HG03135 (cell line): ENCODE results near the gene P2RY2.
"Not testable (repeated sequence)": the region's sequence is repeated elsewhere in the genome, so short reads cannot be mapped to it uniquely, and the experiment has no call there.

Source experiments
- ATAC-seq: cut with Tn5 transposase; IDR thresholded peaks from one replicate; pipeline ENCODE4 v1.9.1; 2021; ENCODE audit warnings: mild to moderate bottlenecking, moderate library complexity; ENCODE audit not compliant: unreplicated experiment

Gene P2RY2

GRCh38 chr11:73187854-73188253, 30.2 kb upstream of the P2RY2 start:
- no peak for ATAC-seq

DNA sequence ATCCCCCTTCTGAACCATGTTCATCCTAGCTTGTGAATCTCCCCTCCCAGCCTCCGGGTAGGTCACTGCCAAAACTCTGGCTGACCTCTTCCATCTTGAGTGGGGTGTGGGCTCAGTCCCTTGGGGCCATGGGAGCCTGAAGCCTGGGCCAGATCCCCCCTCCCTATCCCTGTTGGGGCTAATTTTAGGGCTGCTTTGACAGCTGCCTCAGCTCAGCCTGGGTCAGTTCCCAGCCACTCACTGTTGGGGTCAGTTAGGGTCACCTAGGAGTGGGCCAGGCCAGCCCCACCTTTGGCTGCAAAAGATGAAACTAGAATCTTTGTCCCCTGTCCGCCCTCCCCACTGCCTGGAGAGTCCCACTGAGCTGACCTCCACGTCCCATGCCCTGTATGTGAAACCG, 29.8 kb upstream of the P2RY2 start:
- ATAC-seq, result no peak

DNA sequence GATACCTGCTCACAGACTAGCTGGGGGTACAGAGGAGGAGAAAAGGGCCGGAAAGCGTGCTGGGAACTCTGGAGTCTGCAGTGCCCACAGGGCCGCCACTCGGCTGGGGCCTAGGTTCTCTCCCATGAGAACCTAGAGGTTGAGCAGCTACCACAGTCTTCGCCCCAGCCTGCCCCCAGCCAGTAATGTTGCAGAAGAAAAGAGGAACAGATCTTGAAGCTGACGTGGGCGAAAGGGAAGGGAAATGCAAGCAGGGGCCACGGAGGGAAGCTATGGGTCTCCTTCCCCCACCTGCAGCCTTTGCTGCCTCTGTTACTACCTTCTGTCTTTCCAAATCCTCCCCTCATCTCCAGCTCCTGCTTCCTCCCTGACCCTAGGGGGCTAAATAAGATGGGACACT, 28.8 kb upstream of the P2RY2 start:
- ATAC-seq, result no peak

- no peak for ATAC-seq
These were observed 28.1 kb upstream of the P2RY2 start for GRCh38 chr11:73189723-73190556.

GRCh38 chr11:73190557-73190885, 27.6 kb upstream of the P2RY2 start:
- no peak for ATAC-seq

DNA sequence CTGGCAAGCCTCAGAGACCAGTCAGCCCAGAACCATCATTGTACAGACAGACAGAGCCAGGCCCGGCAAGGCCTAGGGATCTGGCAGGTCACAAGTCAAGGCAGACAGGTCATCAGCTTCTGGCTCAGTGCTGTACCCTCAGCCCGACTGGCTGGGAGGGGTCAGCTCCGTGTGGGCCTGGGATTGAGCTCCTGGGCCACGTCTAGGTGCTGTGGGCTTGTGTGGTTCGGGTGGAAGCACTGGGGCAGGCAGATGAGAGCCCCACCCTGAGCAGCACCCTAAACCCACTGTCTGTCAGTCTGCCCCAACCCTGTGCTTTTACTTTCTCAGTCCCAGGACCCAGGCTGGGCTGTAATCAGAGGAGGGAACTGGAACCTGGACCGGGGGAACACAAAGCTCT, 26.9 kb upstream of the P2RY2 start:
- ATAC-seq, result no peak

GRCh38 chr11:73192272-73192671, 25.8 kb upstream of the P2RY2 start:
- ATAC-seq, result no peak

- ATAC-seq, result no peak
These were observed 24.6 kb upstream of the P2RY2 start for GRCh38 chr11:73193251-73194033.

DNA sequence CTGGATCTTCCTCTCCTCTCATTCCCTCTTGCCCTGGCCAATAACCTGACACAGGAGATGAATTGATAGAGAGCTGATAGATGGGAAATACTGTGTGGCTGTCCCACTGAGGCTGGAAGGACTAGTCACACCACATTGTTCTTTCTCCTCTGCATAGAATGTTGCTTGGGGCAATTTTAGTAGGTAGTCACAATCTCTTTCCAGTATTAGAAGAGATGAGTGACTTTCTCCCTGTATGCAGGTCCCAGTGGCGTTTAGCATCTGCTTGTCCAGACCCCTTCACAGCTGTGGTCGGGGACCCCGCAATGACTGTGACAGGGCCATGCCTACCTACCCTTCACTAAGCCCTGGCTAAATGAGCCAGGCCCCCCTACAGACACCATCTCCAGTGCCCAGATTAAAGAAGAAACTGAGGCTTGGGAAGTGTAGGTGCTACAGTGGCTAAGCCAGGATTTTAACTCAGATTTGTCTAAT, 24.0 kb upstream of the P2RY2 start:
- no peak for ATAC-seq

DNA sequence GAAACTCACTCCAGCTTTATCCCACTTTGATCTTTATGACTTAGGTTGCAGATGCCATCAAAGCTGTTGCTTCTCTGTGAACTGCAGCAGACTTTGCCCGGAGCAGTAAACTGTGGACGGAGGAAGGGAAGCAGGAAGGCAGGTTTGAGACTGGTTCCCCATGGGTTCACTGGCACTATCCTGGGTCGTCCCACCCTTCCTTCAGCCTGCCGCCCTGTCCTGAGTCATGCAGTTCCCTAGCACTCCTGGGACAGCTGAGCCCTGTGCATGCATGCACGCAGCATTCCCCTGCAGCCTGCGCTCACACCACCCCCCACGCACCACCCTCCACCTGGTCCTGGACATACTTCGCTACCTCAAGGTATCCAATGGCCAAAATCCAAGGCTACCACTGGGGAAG, 23.5 kb upstream of the P2RY2 start:
- ATAC-seq, result no peak

DNA sequence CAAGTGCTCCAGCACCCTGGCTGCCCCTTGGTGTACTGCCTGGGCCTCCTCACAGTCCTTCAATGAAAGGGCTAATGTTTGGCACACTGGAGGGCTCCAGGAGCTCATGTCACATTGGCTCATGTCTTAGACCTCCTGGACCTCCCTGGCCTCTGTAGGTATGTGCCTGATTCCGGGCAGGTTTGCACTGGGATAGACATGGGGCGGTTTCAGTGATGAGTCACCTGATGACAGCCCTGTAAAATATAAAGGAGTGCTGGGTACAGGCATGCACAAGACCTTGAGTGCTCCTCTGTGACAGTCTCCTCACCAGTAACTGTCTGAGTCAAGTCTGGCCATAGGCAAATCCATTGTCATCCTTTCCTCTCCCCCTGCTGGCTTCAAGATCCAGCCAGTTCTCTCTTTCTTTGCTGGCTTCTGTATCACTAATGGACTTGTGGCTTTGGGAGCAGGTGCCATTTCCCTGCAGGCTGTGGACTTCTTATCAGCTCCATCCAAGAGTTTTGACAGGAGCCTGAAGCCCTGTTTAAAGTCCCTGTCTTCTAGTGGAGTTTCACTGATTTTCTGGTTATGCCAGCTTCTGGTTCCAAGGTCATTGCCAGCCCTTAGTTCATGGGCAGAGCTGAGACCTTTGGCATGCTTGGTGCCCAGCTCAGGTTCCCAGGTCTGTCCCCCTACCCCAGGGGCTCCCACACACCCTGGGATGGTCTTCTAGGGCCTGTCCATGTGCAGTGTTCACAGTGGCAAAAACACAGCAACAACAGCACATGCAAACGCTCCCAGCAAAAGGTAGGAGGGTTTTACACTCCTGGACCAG, 22.7 kb upstream of the P2RY2 start:
- no peak for ATAC-seq

- no peak for ATAC-seq
These were observed 21.5 kb upstream of the P2RY2 start for GRCh38 chr11:73196576-73196975.

DNA sequence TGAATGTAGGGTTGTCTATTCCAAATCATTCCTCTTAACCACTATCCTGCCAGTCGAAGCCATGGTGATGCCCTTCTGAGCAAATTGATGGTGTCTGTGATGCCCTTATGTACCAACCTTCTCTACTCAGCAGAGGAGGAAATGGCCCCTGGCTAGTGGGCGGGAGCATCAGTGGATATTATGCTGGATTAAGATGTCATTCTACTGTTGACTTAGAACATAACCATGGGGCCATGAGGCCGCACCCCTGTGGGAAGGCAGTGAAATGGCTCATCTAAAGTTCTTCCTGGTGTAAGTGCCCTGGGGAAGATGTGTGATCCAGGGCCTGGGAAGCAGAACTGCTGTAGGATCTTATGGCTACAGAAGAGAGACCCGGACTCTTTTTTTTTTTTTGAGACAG, 20.7 kb upstream of the P2RY2 start:
- no peak for ATAC-seq

GRCh38 chr11:73197787-73198186, 20.3 kb upstream of the P2RY2 start:
- ATAC-seq, result not testable (repeated sequence)

DNA sequence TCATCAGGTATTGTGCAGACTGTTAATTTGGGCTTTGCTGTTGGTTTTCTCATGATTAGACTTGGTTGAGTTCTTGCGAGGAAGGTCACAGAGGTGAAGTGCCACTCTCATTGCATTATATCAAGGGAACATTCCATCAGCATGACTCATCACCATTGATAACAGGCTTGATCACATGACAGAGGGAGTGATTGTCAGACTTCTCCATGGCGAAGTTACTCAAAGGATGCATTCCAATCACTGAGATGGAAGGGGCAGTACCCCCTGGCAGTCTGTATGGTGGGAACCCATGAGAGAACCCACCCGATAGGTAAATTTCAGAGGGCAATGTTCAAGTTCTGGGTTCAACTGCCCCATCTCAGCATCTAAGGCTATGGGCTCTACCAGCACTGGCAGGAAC, 19.4 kb upstream of the P2RY2 start:
- ATAC-seq, result no peak

DNA sequence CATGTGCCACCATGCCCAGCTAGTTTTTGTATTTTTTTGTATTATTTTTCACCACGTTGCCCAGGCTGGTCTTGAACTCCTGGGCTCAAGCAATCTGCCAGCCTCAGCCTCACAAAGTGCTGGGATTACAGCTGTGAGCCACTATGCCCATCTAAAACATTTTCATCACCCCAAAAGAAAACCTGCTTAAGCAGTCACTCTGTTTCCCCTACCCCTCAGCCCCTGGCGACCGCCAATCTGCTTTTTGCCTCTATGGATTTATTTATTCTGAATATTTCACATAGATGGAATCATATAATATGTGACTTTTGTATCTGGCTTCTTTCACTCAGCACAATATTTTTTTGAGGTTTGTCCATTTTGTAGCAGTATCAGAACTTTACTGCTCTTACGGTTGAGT, 18.6 kb upstream of the P2RY2 start:
- no peak for ATAC-seq

DNA sequence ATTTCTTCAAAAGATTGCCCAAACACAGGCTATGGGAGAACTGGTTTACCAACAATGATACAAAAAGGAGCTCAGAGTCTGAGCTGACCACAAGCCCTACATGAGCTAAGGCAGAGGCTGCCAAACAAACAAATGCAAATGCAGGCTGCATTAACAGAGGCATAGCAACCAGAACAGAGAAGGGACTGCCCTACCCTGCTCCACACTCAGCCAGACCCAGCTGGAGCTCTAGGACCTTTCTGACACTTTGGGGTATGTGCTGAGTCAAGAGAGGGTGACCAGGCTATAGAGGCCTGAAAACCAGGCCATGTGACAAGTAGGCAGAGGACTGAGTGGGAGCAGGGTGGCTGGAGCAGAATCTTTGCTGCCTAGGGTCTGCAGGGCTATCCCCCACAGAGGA, 17.8 kb upstream of the P2RY2 start:
- no peak for ATAC-seq

DNA sequence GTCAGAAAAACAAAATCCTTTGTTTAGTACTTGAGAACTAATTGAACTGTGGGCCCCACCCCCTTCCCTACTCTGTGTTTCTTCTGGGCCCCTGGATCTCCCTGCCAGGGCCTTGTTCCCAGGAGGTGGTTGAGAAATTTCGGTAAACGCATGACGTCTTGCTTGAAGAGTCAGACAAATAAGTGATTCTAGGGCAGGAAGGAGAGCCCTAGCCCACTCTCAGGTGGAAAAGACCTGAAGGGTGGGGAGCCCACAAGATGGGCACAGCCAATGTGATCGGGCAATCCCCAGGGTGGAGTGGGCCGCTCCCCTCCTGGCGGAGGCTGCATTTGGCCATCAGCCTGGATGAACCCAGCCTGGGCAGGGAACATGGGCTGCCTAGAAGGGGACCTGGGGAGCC, 16.8 kb upstream of the P2RY2 start:
- ATAC-seq, result no peak

GRCh38 chr11:73201888-73202780, 15.9 kb upstream of the P2RY2 start:
- ATAC-seq, result no peak

GRCh38 chr11:73203322-73203721, 14.8 kb upstream of the P2RY2 start:
- no peak for ATAC-seq
